ENCODE data around the gene MCHR1.

DNA sequence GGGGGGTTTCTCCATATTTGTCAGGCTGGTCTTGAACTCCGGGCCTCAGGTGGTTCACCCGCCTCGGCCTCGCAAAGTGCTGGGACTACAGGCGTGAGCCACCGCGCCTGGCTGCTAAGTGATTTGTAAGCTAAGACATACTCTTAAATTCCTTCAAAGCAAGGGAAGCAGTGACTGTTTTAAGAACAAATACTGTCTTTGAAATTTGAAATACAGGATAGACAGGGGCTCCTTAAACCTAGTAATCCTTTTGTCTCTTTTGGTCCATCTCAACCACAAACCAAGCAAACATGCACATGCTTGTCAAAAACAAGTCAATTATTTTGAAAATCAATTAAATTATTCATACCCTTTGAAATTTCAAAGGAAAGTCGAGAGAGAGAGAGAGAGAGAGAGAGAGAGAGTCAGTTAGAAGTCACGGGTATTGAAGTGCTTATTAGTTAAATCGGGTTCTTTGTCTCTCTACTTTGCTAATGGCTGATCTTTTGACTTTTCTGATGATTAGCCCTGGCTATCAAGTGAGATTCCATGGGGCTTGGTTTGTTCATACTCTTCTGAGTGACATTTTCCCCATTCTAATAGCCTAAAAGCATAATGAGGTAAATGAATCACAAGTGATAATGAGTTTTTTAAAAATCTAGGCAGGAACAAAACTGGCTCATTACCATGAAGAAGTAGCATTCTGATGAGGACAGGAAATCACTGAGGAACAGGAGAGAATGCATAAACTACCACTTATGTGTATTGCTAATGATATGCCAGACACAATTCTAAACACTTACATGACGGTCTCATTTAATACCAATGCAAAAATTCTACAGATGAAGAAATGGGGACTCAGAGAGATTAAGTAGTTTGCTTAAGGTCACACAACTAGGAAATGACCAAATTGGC lies 48.0 kb downstream of the MCHR1 start:
- TF ChIP-seq CTCF (IDR thresholded peaks at IDR 0.05) (no peak), POLR2A (IDR thresholded peaks at IDR 0.05) (no peak), EP300 (IDR thresholded peaks at IDR 0.05; ENCODE audit: low read depth) (no peak), POLR2AphosphoS5 (IDR thresholded peaks at IDR 0.05) (no peak)
